Prostate gland (tissue), 2 donors: Measurements from ENCODE around the gene PDHX. TPM values are rescaled to one million over a fixed set of nuclear protein-coding genes. Genes with fewer than 3 reads are reported as not detected.

ENCODE experiments used
- DNase-seq: peaks from one replicate; pipeline ENCODE4 v3.0.0-alpha.2; 2019; ENCODE audit warnings: low spot score
- H3K27ac ChIP-seq, 2 donors: fragments of 200-600 bp; sonication (generic); 2 replicates each; pipeline ENCODE4 v1.5.1; 2017 to 2019
- H3K27me3 ChIP-seq: fragments of 200-600 bp; sonication (generic); replicated peaks from 2 replicates; pipeline ENCODE4 v1.5.1; 2019; ENCODE audit not compliant: insufficient read depth
- H3K36me3 ChIP-seq, 2 donors: fragments of 200-600 bp; sonication (generic); 1 replicate in 1 of 2; 2 replicates in 1 of 2; pipeline versions ENCODE4 v1.5.1 to v1.8.1; 2017 to 2019
- H3K4me1 ChIP-seq: fragments of 200-600 bp; sonication (generic); replicated peaks from 2 replicates; pipeline ENCODE4 v1.5.1; 2019
- H3K4me3 ChIP-seq, 2 donors: fragments of 200-600 bp; sonication (generic); 2 replicates each; pipeline ENCODE4 v1.5.1; 2017 to 2019
- H3K9me3 ChIP-seq: fragments of 200-600 bp; sonication (generic); 2 replicates; pipeline ENCODE4 v1.5.1; 2017
- CTCF ChIP-seq, 4 experiments: fragments of 200-600 bp in 2 of 4; fragments of 450-650 bp in 2 of 4; sonication (generic) in 2 of 4; IDR thresholded peaks; 1 replicate in 3 of 4; 2 replicates in 1 of 4; pipeline ENCODE4 v1.5.1; 2016 to 2019; ENCODE audit warnings: antibody characterized with exemption in 4 of 4, mild to moderate bottlenecking in 2 of 4, moderate library complexity in 2 of 4
- POLR2A ChIP-seq: fragments of 450-650 bp; IDR thresholded peaks from one replicate; pipeline ENCODE4 v1.6.1; 2016; ENCODE audit warnings: antibody characterized with exemption, mild to moderate bottlenecking
- POLR2AphosphoS5 ChIP-seq: sonication (generic); formaldehyde crosslinking; IDR thresholded peaks from one replicate; pipeline ENCODE4 v1.6.1; 2017; ENCODE audit warnings: antibody characterized with exemption
- WGBS: methylation state at CpG from one replicate; pipeline ENCODE4 v1.1.5; 2018; 5-methylcytosine and 5-hydroxymethylcytosine counted together
- intact Hi-C: fragments of 100-400 bp; cut with DNase I; formaldehyde crosslinking; loops from one replicate; pipeline ENCODE4 v1.14.2; 2022
- total RNA-seq, 2 donors: library from RNA; depleted of rRNA; stranded (reverse); fragments of >200 nt; gene quantifications; one replicate each; pipeline ENCODE4 v1.1.0, GENCODE V29; 2016

Gene PDHX
- total RNA-seq, 2 donors from 2014 or later: 29.1 to 45.2 TPM

GRCh38 chr11:34988294-34989255 lies 72.2 kb downstream of the PDHX start:
- Histone ChIP-seq H3K9me3 (no peaks in the 10 kb centered on the region), H3K27ac (no peak overlapping the region), H3K27me3 (no peaks in the 10 kb centered on the region), H3K4me1 (no peaks in the 10 kb centered on the region), H3K4me3 (no peak overlapping the region), H3K36me3 (no peaks in the 10 kb centered on the region)
- intact Hi-C loops: no loop called here
- TF ChIP-seq CTCF (IDR thresholded peaks at IDR 0.05) (no peak), POLR2AphosphoS5 (no peak), POLR2A (no peak)
- no peak for DNase-seq
- WGBS: 94% methylated on average over 4 of the region's 4 CpGs

GRCh38 chr11:34990916-34991315 lies 74.5 kb downstream of the PDHX start:
- intact Hi-C loops: no loop called here
- no peak overlapping the region for H3K27ac ChIP-seq
- TF ChIP-seq POLR2AphosphoS5 (no peak), CTCF (IDR thresholded peaks at IDR 0.05) (no peak), POLR2A (no peak)

GRCh38 chr11:34994854-34995253 lies 78.4 kb downstream of the PDHX start:
- 86% methylated on average over 9 of the region's 9 CpGs for WGBS
- no peaks in the 10 kb centered on the region for H3K9me3 ChIP-seq
- H3K4me3 ChIP-seq: no peak overlapping the region
- H3K36me3 ChIP-seq: no peaks in the 10 kb centered on the region
- no peaks in the 10 kb centered on the region for H3K4me1 ChIP-seq
- DNase-seq: no peak
- no peaks in the 10 kb centered on the region for H3K27me3 ChIP-seq
- TF ChIP-seq POLR2A: no peak
- no peak for TF ChIP-seq POLR2AphosphoS5
- H3K27ac ChIP-seq: no peak overlapping the region
- intact Hi-C loops: loop anchor here (5.0 kb wide), 1 partner anchor 397 kb away; no protein-coding TSS in a partner anchor

More at GRCh38 chr11:34990916-34991315, 74.5 kb downstream of the PDHX start:
- H3K4me1 ChIP-seq: no peaks in the 10 kb centered on the region
- no peak overlapping the region for H3K4me3 ChIP-seq
- H3K27me3 ChIP-seq: no peaks in the 10 kb centered on the region
- WGBS: 91% methylated on average over 2 of the region's 2 CpGs
- H3K36me3 ChIP-seq: no peaks in the 10 kb centered on the region
- no peaks in the 10 kb centered on the region for H3K9me3 ChIP-seq
- no peak for DNase-seq

GRCh38 chr11:34996958-34997357 lies 80.5 kb downstream of the PDHX start:
- no peaks in the 10 kb centered on the region for H3K9me3 ChIP-seq
- no peak for DNase-seq
- intact Hi-C loops: loop anchor here (5.0 kb wide), 1 partner anchor 395 kb away; no protein-coding TSS in a partner anchor
- H3K27ac ChIP-seq: no peak overlapping the region
- 85% methylated on average over 5 of the region's 5 CpGs for WGBS
- TF ChIP-seq POLR2AphosphoS5: no peak
- TF ChIP-seq CTCF (IDR thresholded peaks at IDR 0.05): no peak
- no peak for TF ChIP-seq POLR2A
- no peak overlapping the region for H3K4me3 ChIP-seq
- H3K4me1 ChIP-seq: no peaks in the 10 kb centered on the region
- no peaks in the 10 kb centered on the region for H3K36me3 ChIP-seq
- no peaks in the 10 kb centered on the region for H3K27me3 ChIP-seq

- no peaks in the 10 kb centered on the region for H3K36me3 ChIP-seq
Measured at GRCh38 chr11:34997952-34998528, 81.6 kb downstream of the PDHX start.

More at GRCh38 chr11:34997952-34998528, 81.6 kb downstream of the PDHX start:
- Histone ChIP-seq H3K9me3 (no peaks in the 10 kb centered on the region), H3K4me1 (no peaks in the 10 kb centered on the region), H3K27ac (no peak overlapping the region), H3K4me3 (no peak overlapping the region), H3K27me3 (no peaks in the 10 kb centered on the region)
- intact Hi-C loops: loop anchor here (5.0 kb wide), 1 partner anchor 394 kb away; no protein-coding TSS in a partner anchor
- TF ChIP-seq POLR2A (no peak), CTCF (IDR thresholded peaks at IDR 0.05) (peak in 3 of 4 experiments; percentile 37 to 79 (median 67))
- 40% methylated on average over 3 of the region's 3 CpGs for WGBS
- DNase-seq: no peak
